WTC11 (cell line): ENCODE measurements around the gene EIF4ENIF1.
"Not testable (repeated sequence)": the region's sequence is repeated elsewhere in the genome, so short reads cannot be mapped to it uniquely, and the experiment has no call there.

ENCODE experiments used
- ETV6 ChIP-seq: sonication (generic); formaldehyde crosslinking; IDR thresholded peaks from 2 replicates; pipeline ENCODE4 v1.8.1; 2022; ENCODE audit warnings: mild to moderate bottlenecking, missing genetic modification reagents
- FOXK1 ChIP-seq: sonication (generic); formaldehyde crosslinking; IDR thresholded peaks from 2 replicates; pipeline ENCODE4 v1.8.0; 2022; ENCODE audit warnings: mild to moderate bottlenecking, moderate library complexity, missing genetic modification reagents
- NFE2L1 ChIP-seq: sonication (generic); formaldehyde crosslinking; IDR thresholded peaks from 2 replicates; pipeline ENCODE4 v1.8.1; 2023; ENCODE audit warnings: missing genetic modification reagents
- TEAD4 ChIP-seq: sonication (generic); formaldehyde crosslinking; IDR thresholded peaks from 2 replicates; pipeline ENCODE4 v1.8.0; 2022; ENCODE audit warnings: mild to moderate bottlenecking, missing genetic modification reagents
- ZNF317 ChIP-seq: sonication (generic); formaldehyde crosslinking; IDR thresholded peaks from 2 replicates; pipeline ENCODE4 v1.8.1; 2023; ENCODE audit warnings: low read depth, mild to moderate bottlenecking, moderate library complexity, missing genetic modification reagents, borderline replicate concordance
- TF ChIP-seq, protein P1 (sequence below): fragments of 200-600 bp; IDR thresholded peaks from 2 replicates; pipeline ENCODE4 v1.8.0; 2022; ENCODE audit warnings: antibody characterized with exemption
- TF ChIP-seq, protein P2 (sequence below): sonication (generic); formaldehyde crosslinking; IDR thresholded peaks from 2 replicates; pipeline ENCODE4 v1.8.0; 2022; ENCODE audit warnings: mild to moderate bottlenecking, missing genetic modification reagents

DNA sequence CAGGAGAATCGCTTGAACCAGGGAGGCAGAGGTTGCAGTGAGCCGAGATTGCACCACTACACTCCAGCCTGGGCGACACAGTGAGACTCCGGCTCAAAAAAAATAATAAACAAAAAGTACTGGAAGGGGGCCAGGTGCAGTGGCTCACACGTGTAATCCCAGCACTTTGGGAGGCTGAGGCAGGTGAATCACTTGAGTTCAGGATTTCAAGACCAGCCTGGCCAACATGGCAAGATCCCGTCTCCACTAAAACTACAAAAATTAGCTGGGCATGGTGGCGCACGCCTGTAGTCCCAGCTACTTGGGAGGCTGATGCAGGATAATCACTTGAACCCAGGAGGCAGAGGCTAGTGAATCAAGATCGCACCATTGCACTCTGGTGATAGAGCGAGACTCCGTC, 3.3 kb downstream of the EIF4ENIF1 start:
- TF ChIP-seq, protein P1, sequence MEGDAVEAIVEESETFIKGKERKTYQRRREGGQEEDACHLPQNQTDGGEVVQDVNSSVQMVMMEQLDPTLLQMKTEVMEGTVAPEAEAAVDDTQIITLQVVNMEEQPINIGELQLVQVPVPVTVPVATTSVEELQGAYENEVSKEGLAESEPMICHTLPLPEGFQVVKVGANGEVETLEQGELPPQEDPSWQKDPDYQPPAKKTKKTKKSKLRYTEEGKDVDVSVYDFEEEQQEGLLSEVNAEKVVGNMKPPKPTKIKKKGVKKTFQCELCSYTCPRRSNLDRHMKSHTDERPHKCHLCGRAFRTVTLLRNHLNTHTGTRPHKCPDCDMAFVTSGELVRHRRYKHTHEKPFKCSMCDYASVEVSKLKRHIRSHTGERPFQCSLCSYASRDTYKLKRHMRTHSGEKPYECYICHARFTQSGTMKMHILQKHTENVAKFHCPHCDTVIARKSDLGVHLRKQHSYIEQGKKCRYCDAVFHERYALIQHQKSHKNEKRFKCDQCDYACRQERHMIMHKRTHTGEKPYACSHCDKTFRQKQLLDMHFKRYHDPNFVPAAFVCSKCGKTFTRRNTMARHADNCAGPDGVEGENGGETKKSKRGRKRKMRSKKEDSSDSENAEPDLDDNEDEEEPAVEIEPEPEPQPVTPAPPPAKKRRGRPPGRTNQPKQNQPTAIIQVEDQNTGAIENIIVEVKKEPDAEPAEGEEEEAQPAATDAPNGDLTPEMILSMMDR, result not testable (repeated sequence)
- TF ChIP-seq ZNF317 (CRISPR knock-in tag); FOXK1; NFE2L1 (CRISPR knock-in tag); ETV6 (CRISPR knock-in tag); TEAD4 (CRISPR knock-in tag): not testable (repeated sequence)
- TF ChIP-seq, protein P2, sequence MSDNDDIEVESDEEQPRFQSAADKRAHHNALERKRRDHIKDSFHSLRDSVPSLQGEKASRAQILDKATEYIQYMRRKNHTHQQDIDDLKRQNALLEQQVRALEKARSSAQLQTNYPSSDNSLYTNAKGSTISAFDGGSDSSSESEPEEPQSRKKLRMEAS (CRISPR knock-in tag), result not testable (repeated sequence)
